Hepatocyte (in vitro differentiated cells): ENCODE measurements around the gene IGLL5.

Source experiments
- EZH2 ChIP-seq: fragments of 200-600 bp; sonication (generic); IDR thresholded peaks from 2 replicates; pipeline ENCODE4 v1.6.1; 2016; ENCODE audit warnings: antibody characterized with exemption, mild to moderate bottlenecking, borderline replicate concordance
- EZH2phosphoT487 ChIP-seq: fragments of 200-600 bp; sonication (generic); IDR thresholded peaks from one replicate; pipeline ENCODE4 v1.6.1; 2018; ENCODE audit warnings: antibody characterized with exemption, mild to moderate bottlenecking, low read depth, moderate library complexity; ENCODE audit not compliant: unreplicated experiment, severe bottlenecking
- TF ChIP-seq, protein P1 (sequence below): fragments of 200-600 bp; sonication (generic); IDR thresholded peaks from 2 replicates; pipeline ENCODE4 v1.5.1; 2016; ENCODE audit warnings: antibody characterized with exemption, mild to moderate bottlenecking; ENCODE audit not compliant: poor library complexity

DNA sequence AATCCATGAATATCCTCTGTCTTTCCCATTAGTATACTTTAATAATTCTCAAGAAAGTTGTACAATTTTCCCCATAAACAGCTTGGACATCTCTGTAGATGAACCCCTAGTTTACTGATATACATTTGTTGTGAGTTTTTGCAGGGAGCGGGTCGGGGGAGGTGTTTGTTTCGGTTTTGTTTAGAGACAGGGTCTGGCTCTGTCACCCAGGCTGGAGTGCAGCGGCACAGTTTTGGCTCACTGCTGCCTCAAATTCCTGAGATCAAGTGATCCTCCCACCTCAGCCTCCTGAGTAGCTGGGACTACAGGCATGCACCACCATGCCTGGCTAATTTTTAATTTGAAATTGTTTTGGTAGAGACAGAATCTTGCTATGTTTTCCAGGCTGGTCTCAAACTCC, 57.6 kb downstream of the IGLL5 start:
- TF ChIP-seq, protein P1, sequence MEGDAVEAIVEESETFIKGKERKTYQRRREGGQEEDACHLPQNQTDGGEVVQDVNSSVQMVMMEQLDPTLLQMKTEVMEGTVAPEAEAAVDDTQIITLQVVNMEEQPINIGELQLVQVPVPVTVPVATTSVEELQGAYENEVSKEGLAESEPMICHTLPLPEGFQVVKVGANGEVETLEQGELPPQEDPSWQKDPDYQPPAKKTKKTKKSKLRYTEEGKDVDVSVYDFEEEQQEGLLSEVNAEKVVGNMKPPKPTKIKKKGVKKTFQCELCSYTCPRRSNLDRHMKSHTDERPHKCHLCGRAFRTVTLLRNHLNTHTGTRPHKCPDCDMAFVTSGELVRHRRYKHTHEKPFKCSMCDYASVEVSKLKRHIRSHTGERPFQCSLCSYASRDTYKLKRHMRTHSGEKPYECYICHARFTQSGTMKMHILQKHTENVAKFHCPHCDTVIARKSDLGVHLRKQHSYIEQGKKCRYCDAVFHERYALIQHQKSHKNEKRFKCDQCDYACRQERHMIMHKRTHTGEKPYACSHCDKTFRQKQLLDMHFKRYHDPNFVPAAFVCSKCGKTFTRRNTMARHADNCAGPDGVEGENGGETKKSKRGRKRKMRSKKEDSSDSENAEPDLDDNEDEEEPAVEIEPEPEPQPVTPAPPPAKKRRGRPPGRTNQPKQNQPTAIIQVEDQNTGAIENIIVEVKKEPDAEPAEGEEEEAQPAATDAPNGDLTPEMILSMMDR, result no peak
- TF ChIP-seq EZH2 (no peak), EZH2phosphoT487 (no peak)
